C1 segment of cervical spinal cord (tissue), 14 donors: ENCODE results near the gene LPIN1.

Experiments
- DNase-seq, 14 donors: peaks; one replicate each; lab custom pipeline; 2025; lab: John Stamatoyannopoulos, UW

Gene LPIN1

GRCh38 chr2:11762799-11763461 is 16.5 kb downstream of the LPIN1 start:
- DNase-seq, result no peak

GRCh38 chr2:11764359-11764758 is 17.9 kb downstream of the LPIN1 start:
- peak in 2 of 14 donors; percentile 16 to 26 for DNase-seq

GRCh38 chr2:11764920-11765319 is 18.5 kb downstream of the LPIN1 start:
- no peak for DNase-seq

GRCh38 chr2:11765501-11765900 is 19.1 kb downstream of the LPIN1 start:
- DNase-seq, result no peak

GRCh38 chr2:11766016-11766415 is 19.6 kb downstream of the LPIN1 start:
- no peak for DNase-seq

GRCh38 chr2:11767779-11768178 is 21.3 kb downstream of the LPIN1 start:
- no peak for DNase-seq

GRCh38 chr2:11768946-11769345 is 22.5 kb downstream of the LPIN1 start:
- DNase-seq, result no peak

GRCh38 chr2:11769516-11769915 is 23.1 kb downstream of the LPIN1 start:
- no peak for DNase-seq

- DNase-seq, result no peak
Measured at GRCh38 chr2:11770531-11771188, 24.2 kb downstream of the LPIN1 start.

- peak in 1 of 14 donors; percentile 50 for DNase-seq
Measured at GRCh38 chr2:11771971-11772615, 25.7 kb downstream of the LPIN1 start.

- no peak for DNase-seq
Measured at GRCh38 chr2:11773111-11773510, 26.7 kb downstream of the LPIN1 start.

- DNase-seq, result no peak
Measured at GRCh38 chr2:11773747-11774525, 27.5 kb downstream of the LPIN1 start.

- DNase-seq, result no peak
Measured at GRCh38 chr2:11774600-11774999, 28.2 kb downstream of the LPIN1 start.

- DNase-seq, result no peak
Measured at GRCh38 chr2:11775384-11775783, 29.0 kb downstream of the LPIN1 start.

GRCh38 chr2:11777066-11777782 is 30.8 kb downstream of the LPIN1 start:
- no peak for DNase-seq

GRCh38 chr2:11777886-11778415 is 31.5 kb downstream of the LPIN1 start:
- DNase-seq, result no peak

GRCh38 chr2:11778416-11778815 is 32.0 kb downstream of the LPIN1 start:
- no peak for DNase-seq

GRCh38 chr2:11778923-11779757 is 32.7 kb downstream of the LPIN1 start:
- DNase-seq, result peak in 13 of 14 donors; percentile 14 to 80 (median 53)

- no peak for DNase-seq
Measured at GRCh38 chr2:11781602-11782001, 35.2 kb downstream of the LPIN1 start.

GRCh38 chr2:11784280-11784679 is 37.8 kb downstream of the LPIN1 start:
- DNase-seq, result no peak
